Prostate gland (tissue), 2 donors: ENCODE data around the gene IFNA2. TPM values are rescaled to one million over a fixed set of nuclear protein-coding genes. Genes with fewer than 3 reads are reported as not detected.
A peak's percentile ranks its signal among the peaks of the same experiment; 100 is the strongest.
"Not testable (repeated sequence)": the region's sequence is repeated elsewhere in the genome, so short reads cannot be mapped to it uniquely, and the experiment has no call there.

Source experiments
- DNase-seq: peaks from one replicate; pipeline ENCODE4 v3.0.0-alpha.2; 2019; ENCODE audit warnings: low spot score
- H3K27ac ChIP-seq, 2 donors: fragments of 200-600 bp; sonication (generic); 2 replicates each; pipeline ENCODE4 v1.5.1; 2017 to 2019
- H3K27me3 ChIP-seq: fragments of 200-600 bp; sonication (generic); replicated peaks from 2 replicates; pipeline ENCODE4 v1.5.1; 2019; ENCODE audit not compliant: insufficient read depth
- H3K36me3 ChIP-seq, 2 donors: fragments of 200-600 bp; sonication (generic); 1 replicate in 1 of 2; 2 replicates in 1 of 2; pipeline versions ENCODE4 v1.5.1 to v1.8.1; 2017 to 2019
- H3K4me1 ChIP-seq: fragments of 200-600 bp; sonication (generic); replicated peaks from 2 replicates; pipeline ENCODE4 v1.5.1; 2019
- H3K4me3 ChIP-seq, 2 donors: fragments of 200-600 bp; sonication (generic); 2 replicates each; pipeline ENCODE4 v1.5.1; 2017 to 2019
- H3K9me3 ChIP-seq: fragments of 200-600 bp; sonication (generic); 2 replicates; pipeline ENCODE4 v1.5.1; 2017
- CTCF ChIP-seq, 4 experiments: fragments of 200-600 bp in 2 of 4; fragments of 450-650 bp in 2 of 4; sonication (generic) in 2 of 4; IDR thresholded peaks; 1 replicate in 3 of 4; 2 replicates in 1 of 4; pipeline ENCODE4 v1.5.1; 2016 to 2019; ENCODE audit warnings: antibody characterized with exemption in 4 of 4, mild to moderate bottlenecking in 2 of 4, moderate library complexity in 2 of 4
- POLR2A ChIP-seq: fragments of 450-650 bp; IDR thresholded peaks from one replicate; pipeline ENCODE4 v1.6.1; 2016; ENCODE audit warnings: antibody characterized with exemption, mild to moderate bottlenecking
- POLR2AphosphoS5 ChIP-seq: sonication (generic); formaldehyde crosslinking; IDR thresholded peaks from one replicate; pipeline ENCODE4 v1.6.1; 2017; ENCODE audit warnings: antibody characterized with exemption
- WGBS: methylation state at CpG from one replicate; pipeline ENCODE4 v1.1.5; 2018; 5-methylcytosine and 5-hydroxymethylcytosine counted together
- intact Hi-C: fragments of 100-400 bp; cut with DNase I; formaldehyde crosslinking; loops from one replicate; pipeline ENCODE4 v1.14.2; 2022
- total RNA-seq, 2 donors: library from RNA; depleted of rRNA; stranded (reverse); fragments of >200 nt; gene quantifications; one replicate each; pipeline ENCODE4 v1.1.0, GENCODE V29; 2016

Gene IFNA2
- total RNA-seq = not detected

DNA sequence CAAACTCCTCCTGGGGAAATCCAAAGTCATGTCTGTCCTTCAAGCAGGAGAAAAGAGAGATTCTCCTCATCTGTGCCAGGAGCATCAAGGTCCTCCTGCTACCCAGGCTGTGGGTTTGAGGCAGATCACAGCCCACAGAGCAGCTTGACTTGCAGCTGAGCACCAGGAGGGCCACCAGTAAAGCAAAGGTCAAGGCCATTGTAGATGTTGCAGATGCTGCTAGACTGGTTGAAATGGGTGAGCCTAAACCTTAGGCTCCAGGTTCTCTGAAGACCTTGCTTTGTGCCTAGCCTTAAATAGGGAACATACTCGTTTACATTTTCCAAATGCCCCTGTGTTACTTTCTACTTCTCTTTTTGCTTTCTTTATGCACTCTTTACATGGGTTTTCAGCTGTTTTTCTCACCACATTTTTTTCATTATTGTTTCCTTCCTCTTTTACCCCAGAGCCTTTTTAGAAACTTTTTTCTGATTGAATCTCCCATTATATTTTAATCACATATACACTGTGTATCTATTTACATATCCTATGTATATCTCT is at the start of gene IFNA2:
Gene IFNA2 (minus strand): TSS at position 268 of the 540 bp plus-strand sequence. CDS start 69 bp downstream, at position 199.
- WGBS = 82% methylated on average over 1 of the region's 1 CpG
- H3K4me3 ChIP-seq = no peak within 1 kb of the TSS
- intact Hi-C loops = no loop called here
- H3K4me1 ChIP-seq = no peaks in the 10 kb centered on the region
- H3K36me3 ChIP-seq = no peaks in the 10 kb centered on the region
- DNase-seq = no peak
- H3K9me3 ChIP-seq = no peaks in the 10 kb centered on the region
- no peak for TF ChIP-seq CTCF (IDR thresholded peaks at IDR 0.05)
- TF ChIP-seq POLR2AphosphoS5 = no peak
- TF ChIP-seq POLR2A = no peak
- H3K27ac ChIP-seq = no peak within 1 kb of the TSS
- peaks cover 2% of the 10 kb centered on the region for H3K27me3 ChIP-seq

DNA sequence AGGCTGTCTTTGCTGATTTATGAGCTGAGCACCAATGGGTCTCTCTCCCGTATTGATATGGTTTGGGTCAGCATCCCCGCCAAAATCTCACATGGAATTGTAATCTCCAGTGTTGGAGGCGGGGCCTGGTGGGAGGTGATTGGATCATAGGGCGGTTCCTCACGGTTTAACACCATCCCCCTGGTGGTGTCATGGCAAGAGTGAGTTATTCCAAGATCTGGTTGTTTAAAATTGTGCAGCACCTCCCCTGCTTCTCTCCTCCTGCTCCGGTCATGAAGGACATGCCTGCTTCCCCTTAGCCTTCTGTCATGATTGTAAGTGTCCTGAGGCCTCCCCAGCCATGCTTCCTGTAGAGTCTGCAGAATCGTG is 49.8 kb upstream of the IFNA2 start:
- H3K4me3 ChIP-seq, H3K27ac ChIP-seq, H3K36me3 ChIP-seq, H3K27me3 ChIP-seq, DNase-seq, H3K4me1 ChIP-seq, H3K9me3 ChIP-seq, intact Hi-C loops: not testable (repeated sequence)
- WGBS = 76% methylated on average over 7 of the region's 7 CpGs

- Histone ChIP-seq H3K27me3 (peaks cover 3% of the 10 kb centered on the region), H3K27ac (no peak overlapping the region), H3K9me3 (no peaks in the 10 kb centered on the region), H3K4me3 (no peak overlapping the region), H3K36me3 (no peaks in the 10 kb centered on the region), H3K4me1 (no peaks in the 10 kb centered on the region)
- DNase-seq = no peak
- WGBS = 74% methylated on average over 9 of the region's 9 CpGs
- TF ChIP-seq CTCF (IDR thresholded peaks at IDR 0.05) (peak in 2 of 4 experiments; percentile 20 to 31), POLR2A (no peak), POLR2AphosphoS5 (no peak)
- intact Hi-C loops = no loop called here
Observed at GRCh38 chr9:21434202-21435014, 49.2 kb upstream of the IFNA2 start.

DNA sequence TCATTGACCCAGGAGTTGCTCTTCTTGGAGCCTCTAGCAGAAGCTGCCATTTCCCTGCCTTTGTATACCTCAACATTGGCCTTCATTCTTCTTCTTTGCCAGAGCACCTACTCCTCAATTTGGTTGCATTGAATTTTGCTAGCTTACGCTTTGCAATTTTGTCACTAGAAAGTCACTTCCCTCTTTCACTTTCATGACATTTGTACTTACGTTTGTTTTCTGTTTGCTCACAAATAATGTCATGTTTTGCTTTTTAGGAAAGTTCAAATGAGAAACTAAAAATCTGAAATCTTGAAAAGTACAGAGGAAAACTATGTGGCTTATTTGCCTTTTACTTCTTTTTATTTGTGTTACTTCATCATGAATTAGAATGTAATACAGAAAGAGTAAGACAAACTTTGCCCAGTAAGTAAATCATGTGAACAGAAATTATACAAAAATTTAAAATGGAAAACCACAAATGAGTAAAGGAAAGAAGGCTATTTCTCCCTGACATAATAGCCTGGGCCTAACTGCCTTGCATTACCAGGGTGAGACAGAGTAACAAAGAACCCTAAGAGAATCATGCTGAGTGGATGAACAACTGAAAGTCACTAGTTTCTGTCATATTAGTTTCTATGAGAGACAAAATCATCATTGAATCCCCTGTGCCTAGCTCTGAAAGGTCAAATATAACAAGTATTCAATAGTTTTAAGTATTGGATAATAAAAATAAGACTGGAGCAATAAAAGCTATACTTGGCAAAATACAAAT is 47.7 kb upstream of the IFNA2 start:
- no peak for TF ChIP-seq CTCF (IDR thresholded peaks at IDR 0.05)
- TF ChIP-seq POLR2AphosphoS5 = no peak
- TF ChIP-seq POLR2A = no peak
- 94% methylated on average over 2 of the region's 2 CpGs for WGBS
- no peaks in the 10 kb centered on the region for H3K36me3 ChIP-seq
- no peaks in the 10 kb centered on the region for H3K4me1 ChIP-seq
- H3K27ac ChIP-seq = no peak overlapping the region
- H3K4me3 ChIP-seq = no peak overlapping the region
- intact Hi-C loops = no loop called here
- no peaks in the 10 kb centered on the region for H3K9me3 ChIP-seq
- H3K27me3 ChIP-seq = peaks cover 3% of the 10 kb centered on the region
- no peak for DNase-seq

GRCh38 chr9:21429191-21429590 is 44.0 kb upstream of the IFNA2 start:
- WGBS = 67% methylated on average over 2 of the region's 2 CpGs
- Histone ChIP-seq H3K4me3 (no peak overlapping the region), H3K27me3 (peaks cover 3% of the 10 kb centered on the region), H3K36me3 (no peaks in the 10 kb centered on the region), H3K4me1 (no peaks in the 10 kb centered on the region), H3K27ac (no peak overlapping the region), H3K9me3 (no peaks in the 10 kb centered on the region)
- DNase-seq = no peak
- intact Hi-C loops = no loop called here
- no peak for TF ChIP-seq POLR2A
- no peak for TF ChIP-seq POLR2AphosphoS5
- no peak for TF ChIP-seq CTCF (IDR thresholded peaks at IDR 0.05)
